ENCODE results near the gene FANCC.

Gene FANCC

GRCh38 chr9:95067897-95068296 lies 249.6 kb downstream of the FANCC start:
- DNase-seq (ENCODE audit: low read depth) = no peak

GRCh38 chr9:95067057-95067456 lies 250.5 kb downstream of the FANCC start:
- no peak for DNase-seq (ENCODE audit: low read depth)

GRCh38 chr9:95065224-95065623 lies 252.3 kb downstream of the FANCC start:
- DNase-seq (ENCODE audit: low read depth) = no peak

GRCh38 chr9:95063300-95063699 lies 254.2 kb downstream of the FANCC start:
- DNase-seq (ENCODE audit: low read depth) = no peak

- DNase-seq (ENCODE audit: low read depth) = no peak
Measured at GRCh38 chr9:95062596-95063065, 254.9 kb downstream of the FANCC start.

- DNase-seq (ENCODE audit: low read depth) = no peak
Measured at GRCh38 chr9:95061916-95062595, 255.5 kb downstream of the FANCC start.

GRCh38 chr9:95060916-95061315 lies 256.6 kb downstream of the FANCC start:
- DNase-seq (ENCODE audit: low read depth) = no peak

- DNase-seq (ENCODE audit: low read depth) = no peak
Measured at GRCh38 chr9:95060234-95060633, 257.3 kb downstream of the FANCC start.

GRCh38 chr9:95058795-95059386 lies 258.6 kb downstream of the FANCC start:
- no peak for DNase-seq (ENCODE audit: low read depth)

GRCh38 chr9:95058121-95058785 lies 259.3 kb downstream of the FANCC start:
- DNase-seq (ENCODE audit: low read depth) = no peak

- DNase-seq (ENCODE audit: low read depth) = no peak
Measured at GRCh38 chr9:95057101-95057500, 260.4 kb downstream of the FANCC start.

- no peak for DNase-seq (ENCODE audit: low read depth)
Measured at GRCh38 chr9:95055851-95056551, 261.5 kb downstream of the FANCC start.

- no peak for DNase-seq (ENCODE audit: low read depth)
Measured at GRCh38 chr9:95055334-95055850, 262.1 kb downstream of the FANCC start.

- no peak for DNase-seq (ENCODE audit: low read depth)
Measured at GRCh38 chr9:95053611-95054570, 263.6 kb downstream of the FANCC start.

GRCh38 chr9:95049761-95050160 lies 267.7 kb downstream of the FANCC start:
- DNase-seq (ENCODE audit: low read depth) = no peak

Data from stromal cell of bone marrow (primary cell).